Hematopoietic multipotent progenitor cell treated with erythropoietin and hydrocortisone succinate and interleukin-3 and kit ligand, for 8 days (in vitro differentiated cells): Measurements from ENCODE around the gene STK40.

Experiments used
- DNase-seq: peaks from one replicate; pipeline ENCODE4 v3.0.0-alpha.2; 2015

STK40 gene

GRCh38 chr1:36397378-36398230 lies 11.9 kb upstream of the STK40 start, which contains the start of gene LSM10:
LSM10 (minus strand) TSS chr1:36397908; CDS start chr1:36394129, 3,779 bp downstream.
- DNase-seq, result peak; percentile 92

GRCh38 chr1:36397083-36397377 lies 11.3 kb upstream of the STK40 start:
- no peak for DNase-seq

GRCh38 chr1:36396359-36396758 lies 10.6 kb upstream of the STK40 start:
- DNase-seq, result no peak

- no peak for DNase-seq
Measured at GRCh38 chr1:36393686-36394085, 8.0 kb upstream of the STK40 start.

- DNase-seq, result no peak
Measured at GRCh38 chr1:36392836-36393235, 7.1 kb upstream of the STK40 start.

GRCh38 chr1:36391271-36391670 lies 5.5 kb upstream of the STK40 start:
- DNase-seq, result no peak

- DNase-seq, result no peak
Measured at GRCh38 chr1:36390411-36390810, 4.7 kb upstream of the STK40 start.

- no peak for DNase-seq
Measured at GRCh38 chr1:36389999-36390398, 4.3 kb upstream of the STK40 start.

GRCh38 chr1:36389261-36389660 lies 3.5 kb upstream of the STK40 start:
- no peak for DNase-seq

GRCh38 chr1:36387141-36387949 lies 1.6 kb upstream of the STK40 start:
- DNase-seq, result no peak

GRCh38 chr1:36386265-36387140 lies 779 bp upstream of the STK40 start:
- peak; percentile 99 for DNase-seq

- DNase-seq, result peak; percentile 63
Measured at GRCh38 chr1:36384542-36385409, 948 bp downstream of the STK40 start.

- no peak for DNase-seq
Measured at GRCh38 chr1:36383240-36383639, 2.5 kb downstream of the STK40 start.

- DNase-seq, result no peak
Measured at GRCh38 chr1:36382669-36383068, 3.1 kb downstream of the STK40 start.

GRCh38 chr1:36382231-36382630 lies 3.5 kb downstream of the STK40 start:
- DNase-seq, result no peak

GRCh38 chr1:36381405-36381804 lies 4.3 kb downstream of the STK40 start:
- DNase-seq, result no peak

- no peak for DNase-seq
Measured at GRCh38 chr1:36380782-36381181, 4.9 kb downstream of the STK40 start.

GRCh38 chr1:36380143-36380619 lies 5.5 kb downstream of the STK40 start:
- no peak for DNase-seq

- no peak for DNase-seq
Measured at GRCh38 chr1:36377791-36378492, 7.8 kb downstream of the STK40 start.

GRCh38 chr1:36372617-36373016 lies 13.1 kb downstream of the STK40 start:
- DNase-seq, result peak; percentile 58
